HG02759 (cell line): ENCODE measurements around the gene SPECC1.
"Not testable (repeated sequence)": the region's sequence is repeated elsewhere in the genome, so short reads cannot be mapped to it uniquely, and the experiment has no call there.

Experiments
- ATAC-seq: cut with Tn5 transposase; IDR thresholded peaks from one replicate; pipeline ENCODE4 v1.9.1; 2021; ENCODE audit warnings: mild to moderate bottlenecking, moderate library complexity; ENCODE audit not compliant: unreplicated experiment

The SPECC1 gene

DNA sequence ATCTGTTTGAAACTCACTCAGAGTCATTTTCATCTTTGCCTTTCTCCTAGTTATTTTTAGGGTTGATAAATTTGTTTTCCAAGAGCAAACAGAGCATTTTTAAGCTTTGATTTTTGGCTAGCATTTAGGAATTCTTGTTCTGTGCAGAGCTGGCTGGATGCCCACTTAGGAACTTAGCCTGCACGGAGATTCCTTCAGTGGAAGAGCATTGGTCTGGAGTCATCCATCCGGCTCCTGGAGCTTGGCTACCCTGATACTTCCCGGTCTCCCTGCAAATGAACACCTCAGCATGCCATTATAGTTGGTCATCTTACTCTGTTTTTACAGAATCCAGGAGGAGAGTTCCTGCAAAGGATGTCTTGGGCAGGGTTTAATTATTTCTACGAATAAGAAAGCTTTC lies 57.1 kb downstream of the SPECC1 start:
- ATAC-seq = no peak

- no peak for ATAC-seq
Observed at GRCh38 chr17:20067711-20068110, 58.6 kb downstream of the SPECC1 start.

DNA sequence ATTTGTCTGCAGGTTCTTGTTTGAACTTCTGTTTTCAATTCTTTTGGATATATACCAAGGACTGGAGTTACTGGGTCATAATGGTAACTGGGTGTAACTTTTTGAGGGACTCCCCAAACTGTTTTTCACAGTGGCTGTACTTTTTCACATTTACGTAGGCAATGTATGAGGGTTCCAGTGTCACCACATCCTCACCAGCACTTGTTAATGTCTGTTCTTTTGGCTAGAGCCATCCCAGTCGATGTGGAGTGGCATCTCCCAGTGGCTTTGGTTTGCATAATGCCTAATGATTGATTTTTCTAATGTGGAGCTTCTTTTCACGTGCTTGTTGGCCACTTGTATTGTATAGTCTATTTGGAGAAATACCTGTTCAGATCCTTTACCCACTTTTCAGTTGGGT lies 59.3 kb downstream of the SPECC1 start:
- ATAC-seq = no peak

- ATAC-seq = no peak
Observed at GRCh38 chr17:20071824-20072691, 62.9 kb downstream of the SPECC1 start.

- no peak for ATAC-seq
Observed at GRCh38 chr17:20072692-20072992, 63.5 kb downstream of the SPECC1 start.

DNA sequence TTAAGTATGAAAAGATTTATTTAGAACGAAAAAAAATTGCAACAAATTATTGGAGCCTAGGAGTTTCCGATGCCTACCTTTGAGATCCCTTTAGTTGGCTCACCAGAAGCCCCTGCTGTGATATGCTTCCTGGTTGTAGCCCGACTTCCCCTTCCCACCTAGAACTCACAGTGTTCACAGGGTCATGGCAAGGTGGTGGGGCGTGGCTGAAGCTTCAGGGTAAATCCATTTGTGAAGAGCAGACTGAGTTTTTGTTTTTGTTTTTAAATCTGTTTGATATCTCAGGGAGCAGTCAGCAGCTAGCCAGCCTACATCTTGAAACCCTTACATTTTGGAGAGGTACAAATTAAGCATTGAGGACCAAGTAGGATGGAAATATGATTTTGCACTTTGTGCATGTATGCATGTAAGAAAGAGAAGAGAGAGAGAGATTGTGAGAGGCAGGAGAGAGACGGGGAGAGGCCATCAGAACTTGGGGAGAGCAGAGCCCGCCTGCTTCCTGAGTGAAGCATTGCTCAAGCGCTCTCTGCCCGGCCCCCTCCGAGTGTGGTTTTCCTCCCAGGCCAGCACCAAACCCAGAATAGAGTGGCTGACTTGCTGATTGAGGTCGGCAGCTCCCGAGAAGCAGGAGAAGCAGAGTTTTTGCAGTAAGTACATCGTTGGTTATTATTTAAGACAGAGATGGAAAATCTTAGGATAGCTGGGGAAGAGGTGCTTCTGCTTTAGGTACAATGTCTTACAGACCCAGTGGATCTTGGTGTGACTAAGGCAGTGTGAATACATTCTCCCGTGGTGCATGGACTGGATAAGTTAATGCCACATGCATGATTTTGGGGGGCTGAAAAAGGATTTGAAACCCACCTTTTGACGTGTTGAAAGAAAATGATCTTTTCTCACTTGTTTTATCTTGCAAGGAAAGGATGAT lies 64.2 kb downstream of the SPECC1 start:
- ATAC-seq = peak; percentile 61

DNA sequence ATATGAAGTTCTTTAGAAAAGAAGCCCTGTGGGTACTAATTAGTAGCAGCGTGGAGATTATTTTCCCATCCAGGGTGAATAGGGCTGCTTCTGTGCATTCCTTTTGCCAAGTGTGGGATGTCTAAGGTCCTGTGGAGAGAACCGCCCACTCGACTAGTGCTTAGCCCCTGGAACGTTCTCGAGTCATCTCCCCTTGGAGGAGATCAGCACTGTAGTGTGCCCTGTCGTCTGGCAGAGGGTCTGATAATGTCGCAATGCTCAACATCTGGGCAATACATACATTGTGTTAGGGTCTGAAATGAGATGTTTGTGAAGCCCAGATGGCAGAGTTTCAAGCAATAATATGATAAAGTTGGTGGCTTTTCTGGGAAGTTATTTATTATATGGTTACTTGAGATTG lies 64.8 kb downstream of the SPECC1 start:
- no peak for ATAC-seq

DNA sequence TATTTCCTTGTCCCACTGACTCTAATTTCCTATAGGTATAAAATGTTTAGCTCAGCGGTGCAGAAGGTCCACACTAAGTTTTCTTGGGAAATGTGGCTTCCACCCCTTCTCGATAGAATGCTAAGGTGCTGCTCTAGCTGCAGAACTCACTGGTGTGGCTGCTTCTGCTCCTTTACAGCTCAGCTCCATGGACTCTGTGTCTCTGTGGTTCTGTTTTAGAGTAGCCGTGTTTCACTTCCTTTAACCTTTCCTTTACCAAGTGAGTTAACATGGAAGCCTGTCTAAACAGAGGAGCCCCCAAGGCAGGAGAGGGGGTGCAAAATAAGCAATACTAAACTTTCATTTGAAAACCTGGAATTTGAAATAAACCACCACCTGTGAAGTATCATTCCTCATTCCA lies 65.3 kb downstream of the SPECC1 start:
- ATAC-seq = no peak

DNA sequence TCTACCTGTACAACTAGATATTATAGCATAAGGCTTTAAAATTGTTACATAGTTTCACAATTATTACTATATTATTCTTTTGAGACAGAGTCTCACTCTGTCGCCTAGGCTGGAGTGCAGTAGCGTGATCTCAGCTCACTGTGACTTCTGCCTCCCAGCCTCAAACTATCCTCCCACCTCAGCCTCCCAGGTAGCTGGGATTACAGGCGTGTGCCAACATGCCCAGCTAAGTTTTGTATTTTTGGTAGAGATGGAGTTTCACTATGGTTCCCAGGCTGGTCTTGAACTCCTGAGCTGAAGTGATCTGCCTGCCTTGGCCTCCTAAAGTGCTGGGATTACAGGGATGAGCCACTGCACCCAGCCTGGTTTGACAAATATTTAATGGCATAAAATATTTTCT lies 67.0 kb downstream of the SPECC1 start:
- not testable (repeated sequence) for ATAC-seq

GRCh38 chr17:20077978-20078685 lies 69.0 kb downstream of the SPECC1 start:
- ATAC-seq = no peak

DNA sequence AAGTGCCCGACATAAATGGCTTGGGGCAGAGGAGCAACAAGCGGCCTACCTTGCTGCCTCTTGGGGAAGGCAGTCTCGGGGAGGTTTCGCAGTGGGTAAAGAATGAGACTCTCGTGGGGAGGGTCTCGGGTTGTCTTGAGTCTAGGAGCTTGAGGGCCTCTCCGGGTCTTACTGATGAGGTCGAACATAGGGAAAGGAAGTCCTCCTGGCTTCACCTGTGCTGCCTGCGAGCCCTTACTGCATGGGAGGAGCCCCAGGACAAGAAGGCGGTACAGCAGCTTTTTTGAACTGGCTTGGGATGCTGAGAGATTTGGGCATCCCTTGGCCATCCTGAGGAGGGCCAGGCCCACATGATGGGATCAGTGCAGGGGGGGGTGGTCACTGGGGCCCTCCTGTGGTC lies 71.4 kb downstream of the SPECC1 start:
- ATAC-seq = no peak

- no peak for ATAC-seq
Observed at GRCh38 chr17:20083156-20083859, 74.1 kb downstream of the SPECC1 start.

- no peak for ATAC-seq
Observed at GRCh38 chr17:20084621-20085282, 75.6 kb downstream of the SPECC1 start.

DNA sequence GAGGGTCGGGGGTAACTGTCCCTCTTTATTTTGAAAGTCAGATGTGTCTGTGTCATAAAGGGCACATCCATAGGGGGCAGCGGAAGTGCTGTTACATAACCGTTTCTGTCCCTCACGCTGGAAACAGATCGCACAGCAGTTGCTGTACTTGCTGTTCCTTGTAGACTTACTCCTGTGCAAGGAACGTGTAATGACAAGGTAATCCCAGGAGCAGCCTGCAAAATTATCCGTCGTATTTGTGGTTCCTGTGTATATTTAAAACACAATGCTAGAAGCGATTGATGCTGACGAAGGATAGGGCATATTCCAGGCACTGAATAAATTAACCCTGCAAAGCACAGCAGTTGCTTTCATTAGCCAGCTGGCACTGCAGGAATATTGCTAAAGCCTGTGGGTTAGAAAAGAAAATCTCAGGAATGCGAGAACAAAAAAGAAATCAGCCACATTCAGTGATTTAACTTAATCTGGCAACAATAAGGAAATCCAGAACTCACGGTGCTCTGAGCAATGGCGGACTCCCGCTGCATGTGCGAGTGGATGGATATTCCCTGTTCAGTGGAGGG lies 76.2 kb downstream of the SPECC1 start:
- no peak for ATAC-seq

GRCh38 chr17:20086416-20087076 lies 77.4 kb downstream of the SPECC1 start:
- ATAC-seq = no peak

DNA sequence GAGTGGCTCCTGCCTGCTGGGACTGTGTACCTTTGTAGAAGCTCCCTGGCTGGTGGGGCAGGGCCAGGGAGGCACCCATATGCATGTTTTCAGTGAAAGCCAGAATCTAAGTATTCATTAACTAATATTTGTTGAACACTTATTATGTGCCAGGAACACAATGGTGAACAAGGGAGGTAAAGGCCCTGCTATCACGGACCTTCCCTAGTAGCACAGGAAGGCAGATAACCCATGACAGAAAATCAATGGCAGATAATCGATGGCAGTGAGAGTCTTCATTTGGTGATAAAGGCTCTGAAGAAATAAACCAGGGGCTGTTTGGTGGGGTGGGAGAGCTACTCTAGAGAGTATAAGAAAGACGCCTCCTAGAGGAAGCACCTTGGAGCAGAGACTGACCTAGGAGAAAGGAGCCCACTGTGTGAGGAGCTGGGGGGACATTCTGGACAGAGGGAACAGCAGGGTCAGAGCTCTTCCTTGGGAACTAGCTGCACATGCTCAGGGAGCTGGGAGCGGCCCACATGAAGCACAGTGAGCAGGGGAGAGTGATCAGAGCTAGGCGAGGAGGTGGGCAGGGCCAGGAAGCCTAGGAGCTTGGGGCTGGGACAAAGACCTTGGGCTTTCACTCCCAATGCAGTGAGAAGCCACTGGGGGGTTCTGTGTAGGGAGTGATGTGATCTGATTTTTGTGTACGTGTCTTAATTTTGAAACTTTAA lies 78.5 kb downstream of the SPECC1 start:
- ATAC-seq = no peak

DNA sequence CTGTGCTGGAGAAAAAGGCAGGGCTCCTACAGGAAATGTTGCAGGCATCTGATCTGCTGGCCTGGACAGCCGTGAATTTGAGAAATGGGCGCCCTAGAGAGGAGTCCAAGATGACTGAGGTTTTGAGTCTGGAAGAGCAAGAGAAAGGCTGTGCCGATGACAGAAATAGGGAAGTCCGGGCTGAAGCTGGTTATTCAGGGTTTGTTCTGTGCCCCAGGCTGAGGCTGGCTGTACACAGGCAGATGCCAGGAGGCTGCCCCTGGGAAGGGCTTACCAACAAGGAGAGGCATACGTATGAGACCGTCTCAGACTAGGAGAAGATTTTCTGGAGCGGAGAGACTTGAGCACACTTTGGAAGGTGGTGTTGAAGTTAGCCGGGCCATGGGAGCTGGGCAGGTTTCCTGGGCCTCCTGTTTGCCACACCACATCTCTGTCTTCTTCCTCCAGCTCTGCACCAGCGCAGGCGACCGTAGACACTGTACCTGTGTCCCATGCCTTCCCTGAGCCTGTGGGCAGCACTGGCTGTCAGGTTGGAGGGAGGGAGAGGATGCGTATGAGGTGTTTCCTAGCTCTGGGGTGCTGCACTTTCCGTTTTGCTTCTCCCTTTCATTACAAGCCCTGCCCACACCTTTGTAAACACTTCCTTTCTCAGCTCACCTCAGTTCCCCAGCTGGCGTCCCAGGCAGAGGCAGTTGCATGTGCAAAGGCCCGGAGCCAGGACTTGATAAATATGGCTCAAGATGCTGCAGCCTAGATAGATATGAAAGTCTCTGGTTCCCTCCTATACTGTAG lies 80.8 kb downstream of the SPECC1 start:
- ATAC-seq = no peak
